ENCODE results near the gene THBS3. TPM values are rescaled to one million over a fixed set of nuclear protein-coding genes. Genes with fewer than 3 reads are reported as not detected.
"Not testable (repeated sequence)": the region's sequence is repeated elsewhere in the genome, so short reads cannot be mapped to it uniquely, and the experiment has no call there.

THBS3 gene
- total RNA-seq, 2 experiments from 2014 or later, result 13.4 to 15.0 TPM

- POLR2A ChIA-PET, result interaction anchor here (0.9 to 3.7 kb wide), 5 partner anchors 11 to 73 kb away, joined by 4 to 20 read pairs (median 9); partner anchors contain the start of genes CLK2, FDPS and SCAMP3
- peaks cover 10% of the 10 kb centered on the region for H3K36me3 Mint-ChIP-seq (ENCODE audit: low read depth)
- CTCF ChIA-PET, result interaction anchor here (0.7 to 8.8 kb wide), 64 partner anchors 9 to 823 kb away, joined by 3 to 190 read pairs (median 5); partner anchors contain the start of genes ASH1L, CLK2, FDPS and HCN3
- peak overlapping the region; percentile 80 for H3K27ac Mint-ChIP-seq
- ATAC-seq (peak; percentile 42), DNase-seq (no peak)
- no peaks in the 10 kb centered on the region for H3K27me3 Mint-ChIP-seq (ENCODE audit: low read depth)
- H3K9me3 Mint-ChIP-seq (ENCODE audit: insufficient read depth), result no peaks in the 10 kb centered on the region
- H3K4me3 Mint-ChIP-seq, result peak overlapping the region; percentile 69
- peaks cover 36% of the 10 kb centered on the region for H3K4me1 Mint-ChIP-seq (ENCODE audit: low read depth)
These were observed 42.5 kb upstream of the THBS3 start for GRCh38 chr1:155250246-155250632.

DNA sequence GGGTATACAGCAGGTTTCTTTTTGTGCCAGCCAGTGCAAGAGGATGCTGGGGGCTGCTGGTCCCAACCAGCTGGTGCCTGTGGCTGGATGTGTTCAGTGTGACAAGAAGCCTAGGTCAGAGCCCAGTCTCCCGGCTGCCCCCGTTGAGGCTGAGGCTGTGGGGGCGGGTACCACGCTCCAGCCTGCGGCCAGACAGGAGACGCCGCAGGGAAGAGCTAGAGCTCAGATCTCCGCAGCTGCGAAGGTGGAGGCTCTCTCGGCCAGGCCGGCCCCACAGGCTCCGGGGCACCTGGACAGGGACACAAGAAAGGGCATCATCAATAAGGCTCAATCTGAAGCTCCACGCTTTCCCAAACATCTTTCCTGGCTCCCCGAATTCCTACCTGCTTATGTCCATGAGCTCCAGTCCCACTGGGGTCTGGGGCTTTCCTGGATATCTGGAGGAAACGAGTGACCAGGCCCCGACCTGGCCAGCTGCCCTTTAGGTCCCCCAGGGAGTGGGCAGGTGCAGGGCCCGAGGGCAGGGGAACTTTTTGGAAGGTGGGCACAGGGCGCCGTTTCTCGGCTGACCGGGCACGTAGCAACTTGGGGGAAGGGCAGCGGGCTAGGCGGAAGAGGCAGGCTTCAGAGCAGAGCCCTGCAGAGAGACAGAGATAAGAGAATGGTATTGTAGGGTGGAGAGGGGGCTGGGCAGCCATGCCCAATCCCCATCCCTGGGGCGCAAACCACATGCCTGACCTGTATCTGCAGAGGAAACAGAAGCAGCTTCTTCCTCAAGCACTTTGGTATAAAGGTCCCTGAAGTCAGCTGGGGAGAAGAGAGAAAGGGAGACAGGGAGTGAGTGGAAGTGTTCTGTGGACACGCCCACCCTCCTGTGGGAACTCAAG lies 40.2 kb upstream of the THBS3 start:
- ATAC-seq (no peak), DNase-seq (no peak)
- H3K9me3 Mint-ChIP-seq (ENCODE audit: insufficient read depth), result no peaks in the 10 kb centered on the region
- no peak overlapping the region for H3K4me3 Mint-ChIP-seq
- peaks cover 2% of the 10 kb centered on the region for H3K27me3 Mint-ChIP-seq (ENCODE audit: low read depth)
- peaks cover 13% of the 10 kb centered on the region for H3K36me3 Mint-ChIP-seq (ENCODE audit: low read depth)
- H3K4me1 Mint-ChIP-seq (ENCODE audit: low read depth), result peaks cover 34% of the 10 kb centered on the region
- CTCF ChIA-PET, result interaction anchor here (0.7 to 8.8 kb wide), 3 partner anchors 70 to 75 kb away, joined by 3 to 190 read pairs (median 4); partner anchors contain the start of genes KRTCAP2 and RUSC1
- POLR2A ChIA-PET, result interaction anchor here (1.0 kb wide), 1 partner anchor 75 kb away, joined by 3 read pairs; no protein-coding TSS in a partner anchor
- H3K27ac Mint-ChIP-seq, result no peak overlapping the region

GRCh38 chr1:155246796-155247195 lies 39.1 kb upstream of the THBS3 start:
- H3K27me3 Mint-ChIP-seq (ENCODE audit: low read depth); H3K9me3 Mint-ChIP-seq (ENCODE audit: insufficient read depth); H3K4me3 Mint-ChIP-seq; ATAC-seq; DNase-seq; H3K27ac Mint-ChIP-seq: not testable (repeated sequence)
- H3K4me1 Mint-ChIP-seq (ENCODE audit: low read depth), result peaks cover 45% of the 10 kb centered on the region
- ChIA-PET CTCF (interaction anchor here (1.3 to 8.8 kb wide), 2 partner anchors 39 to 76 kb away, joined by 3 to 190 read pairs; partner anchors contain the start of genes RUSC1 and THBS3), POLR2A (interaction anchor here (1.0 kb wide), 1 partner anchor 76 kb away, joined by 3 read pairs; no protein-coding TSS in a partner anchor)
- H3K36me3 Mint-ChIP-seq (ENCODE audit: low read depth), result peaks cover 15% of the 10 kb centered on the region

DNA sequence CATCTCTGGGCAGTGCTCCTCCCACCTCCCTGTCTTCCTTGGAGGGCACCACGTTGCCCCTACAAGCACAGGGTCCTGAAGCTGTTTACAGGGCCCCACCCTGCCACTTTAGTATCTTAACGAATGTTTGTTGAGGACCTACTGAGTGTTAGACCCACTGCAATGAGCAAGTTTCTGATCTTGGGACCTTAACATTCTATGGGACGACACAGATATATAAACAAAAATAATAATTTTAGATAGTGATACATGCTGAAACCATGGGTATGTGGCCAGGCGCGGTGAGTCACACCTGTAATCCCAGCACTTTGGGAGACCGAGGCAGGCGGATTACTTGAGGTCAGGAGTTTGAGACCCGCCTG lies 37.4 kb upstream of the THBS3 start:
- Mint-ChIP-seq H3K36me3 (ENCODE audit: low read depth) (peaks cover 21% of the 10 kb centered on the region), H3K4me1 (ENCODE audit: low read depth) (peaks cover 51% of the 10 kb centered on the region), H3K27me3 (ENCODE audit: low read depth) (peaks cover 2% of the 10 kb centered on the region), H3K9me3 (ENCODE audit: insufficient read depth) (no peaks in the 10 kb centered on the region), H3K27ac (peak overlapping the region; percentile 90), H3K4me3 (peak overlapping the region; percentile 69)
- POLR2A ChIA-PET, result interaction anchor here (0.6 to 3.7 kb wide), 12 partner anchors 17 to 308 kb away, joined by 3 to 23 read pairs (median 4); partner anchors contain the start of genes CLK2, FDPS, MTX1 and SCAMP3
- CTCF ChIA-PET, result interaction anchor here (0.7 to 8.8 kb wide), 9 partner anchors 9 to 160 kb away, joined by 3 to 190 read pairs (median 4); partner anchors contain the start of genes CLK2, ENTREP3, KRTCAP2 and RUSC1
- no peak for ATAC-seq
- no peak for DNase-seq

DNA sequence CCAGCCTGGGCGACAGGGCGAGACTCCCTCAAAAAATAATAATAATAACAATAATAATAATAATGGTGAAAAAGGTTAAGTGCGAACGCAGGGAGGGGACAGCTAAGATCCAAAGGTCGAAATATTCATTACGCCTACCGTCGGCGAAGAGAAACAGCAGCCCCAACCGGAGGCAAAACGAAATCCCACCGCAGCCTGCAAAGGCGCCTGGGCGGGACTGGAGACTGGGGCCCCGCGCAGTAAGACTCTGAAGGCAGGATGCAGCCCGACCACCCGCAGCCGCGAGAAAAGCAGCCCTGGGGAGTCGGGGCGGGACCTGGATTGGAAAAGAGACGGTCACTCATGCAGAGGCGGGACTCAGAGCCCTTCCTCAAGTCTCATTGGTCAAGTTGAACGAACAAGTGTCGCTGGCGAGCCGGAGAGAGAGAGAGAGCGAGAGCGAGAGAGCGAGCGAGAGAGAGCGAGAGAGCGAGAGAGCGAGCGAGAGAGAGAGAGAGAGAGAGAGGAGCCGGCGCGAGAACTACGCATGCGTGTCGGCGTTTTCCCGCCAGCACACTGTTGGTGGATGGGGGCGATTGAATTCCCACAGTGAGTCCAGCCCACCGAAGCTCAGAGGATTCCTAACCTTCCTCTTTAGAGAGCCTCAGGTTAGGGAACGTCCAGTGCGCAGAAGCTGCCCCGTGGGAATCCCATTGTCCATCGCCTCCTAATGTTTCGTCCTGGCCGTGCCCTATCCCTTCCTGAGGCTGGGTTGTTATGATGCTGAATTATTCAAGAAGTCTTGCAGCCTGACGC lies 36.9 kb upstream of the THBS3 start:
- H3K27ac Mint-ChIP-seq, result peak overlapping the region; percentile 90
- ATAC-seq (peak; percentile 97), DNase-seq (peak; percentile 100)
- ChIA-PET CTCF (interaction anchor here (0.7 to 8.8 kb wide), 15 partner anchors 10 to 159 kb away, joined by 3 to 190 read pairs (median 4); partner anchors contain the start of genes CLK2, ENTREP3, KRTCAP2 and RUSC1), POLR2A (interaction anchor here (0.6 to 3.7 kb wide), 20 partner anchors 12 to 815 kb away, joined by 3 to 23 read pairs (median 4); partner anchors contain the start of genes CLK2, FDPS, MTX1 and SCAMP3)
- H3K27me3 Mint-ChIP-seq (ENCODE audit: low read depth), result peaks cover 2% of the 10 kb centered on the region
- H3K36me3 Mint-ChIP-seq (ENCODE audit: low read depth), result peaks cover 24% of the 10 kb centered on the region
- H3K4me3 Mint-ChIP-seq, result peak overlapping the region; percentile 69
- H3K4me1 Mint-ChIP-seq (ENCODE audit: low read depth), result peaks cover 52% of the 10 kb centered on the region
- H3K9me3 Mint-ChIP-seq (ENCODE audit: insufficient read depth), result no peaks in the 10 kb centered on the region

- CTCF ChIA-PET, result interaction anchor here (1.6 to 4.2 kb wide), 6 partner anchors 8 to 81 kb away, joined by 5 to 25 read pairs (median 12); partner anchors contain the start of genes KRTCAP2, THBS3 and TRIM46
These were observed 35.2 kb upstream of the THBS3 start for GRCh38 chr1:155242805-155243358.

GRCh38 chr1:155241841-155242264 lies 34.2 kb upstream of the THBS3 start:
- Mint-ChIP-seq H3K4me3 (peak overlapping the region; percentile 87), H3K27ac (peak overlapping the region; percentile 87), H3K9me3 (ENCODE audit: insufficient read depth) (no peaks in the 10 kb centered on the region), H3K36me3 (ENCODE audit: low read depth) (peaks cover 28% of the 10 kb centered on the region), H3K4me1 (ENCODE audit: low read depth) (peaks cover 52% of the 10 kb centered on the region), H3K27me3 (ENCODE audit: low read depth) (peaks cover 2% of the 10 kb centered on the region)
- POLR2A ChIA-PET, result interaction anchor here (0.6 to 4.0 kb wide), 4 partner anchors 14 to 225 kb away, joined by 3 to 22 read pairs (median 4); partner anchors contain the start of gene KRTCAP2
- CTCF ChIA-PET, result interaction anchor here (0.8 to 4.2 kb wide), 6 partner anchors 9 to 81 kb away, joined by 3 to 25 read pairs (median 9); partner anchors contain the start of gene THBS3
- ATAC-seq (no peak), DNase-seq (no peak)

More at GRCh38 chr1:155242805-155243358, 35.2 kb upstream of the THBS3 start:
- POLR2A ChIA-PET, result interaction anchor here (2.7 to 4.0 kb wide), 3 partner anchors 15 to 35 kb away, joined by 21 to 23 read pairs (median 22); partner anchors contain the start of genes MTX1 and THBS3
- Mint-ChIP-seq H3K9me3 (ENCODE audit: insufficient read depth) (no peaks in the 10 kb centered on the region), H3K4me3 (peak overlapping the region; percentile 69), H3K27ac (peak overlapping the region; percentile 90), H3K27me3 (ENCODE audit: low read depth) (peaks cover 2% of the 10 kb centered on the region), H3K36me3 (ENCODE audit: low read depth) (peaks cover 30% of the 10 kb centered on the region), H3K4me1 (ENCODE audit: low read depth) (peaks cover 52% of the 10 kb centered on the region)
- ATAC-seq (no peak), DNase-seq (no peak)

DNA sequence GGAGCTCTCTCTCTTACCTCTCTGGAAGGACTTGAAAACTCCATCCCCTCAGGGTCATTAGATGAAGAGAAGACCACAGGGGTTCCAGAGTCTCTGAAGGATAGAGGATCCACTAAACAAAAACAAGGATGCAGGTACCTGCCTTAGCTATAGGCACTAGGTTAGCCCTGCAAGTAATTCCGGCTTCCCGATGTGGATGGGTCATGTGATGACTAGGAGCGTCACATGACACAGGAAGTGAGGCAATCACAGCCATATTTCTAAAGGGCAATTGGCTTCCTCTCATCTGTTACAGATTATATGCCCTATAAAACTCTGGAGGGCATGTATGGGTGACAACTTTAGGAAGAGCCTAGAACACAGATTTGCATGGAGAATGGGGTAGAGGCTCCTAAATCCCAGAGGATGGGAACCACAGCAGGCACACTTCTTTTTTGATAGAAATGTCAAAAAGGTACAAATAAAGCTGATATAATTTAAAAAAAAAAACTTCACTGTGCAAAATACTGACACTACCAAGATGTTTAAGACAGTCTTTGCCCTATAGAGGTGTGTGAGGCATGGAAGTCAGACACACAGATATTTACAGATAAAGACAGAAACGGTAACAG lies 33.5 kb upstream of the THBS3 start:
- ChIA-PET CTCF (interaction anchor here (0.8 to 4.2 kb wide), 7 partner anchors 10 to 82 kb away, joined by 3 to 25 read pairs (median 7); partner anchors contain the start of genes KRTCAP2 and THBS3), POLR2A (interaction anchor here (0.6 to 4.0 kb wide), 5 partner anchors 13 to 226 kb away, joined by 3 to 22 read pairs (median 4); partner anchors contain the start of genes KRTCAP2, MTX1 and THBS3)
- Mint-ChIP-seq H3K27ac (peak overlapping the region; percentile 87), H3K36me3 (ENCODE audit: low read depth) (peaks cover 28% of the 10 kb centered on the region), H3K4me3 (peak overlapping the region; percentile 87), H3K9me3 (ENCODE audit: insufficient read depth) (no peaks in the 10 kb centered on the region), H3K4me1 (ENCODE audit: low read depth) (peaks cover 53% of the 10 kb centered on the region), H3K27me3 (ENCODE audit: low read depth) (peaks cover 2% of the 10 kb centered on the region)
- peak; percentile 26 for ATAC-seq
- DNase-seq, result peak; percentile 84

DNA sequence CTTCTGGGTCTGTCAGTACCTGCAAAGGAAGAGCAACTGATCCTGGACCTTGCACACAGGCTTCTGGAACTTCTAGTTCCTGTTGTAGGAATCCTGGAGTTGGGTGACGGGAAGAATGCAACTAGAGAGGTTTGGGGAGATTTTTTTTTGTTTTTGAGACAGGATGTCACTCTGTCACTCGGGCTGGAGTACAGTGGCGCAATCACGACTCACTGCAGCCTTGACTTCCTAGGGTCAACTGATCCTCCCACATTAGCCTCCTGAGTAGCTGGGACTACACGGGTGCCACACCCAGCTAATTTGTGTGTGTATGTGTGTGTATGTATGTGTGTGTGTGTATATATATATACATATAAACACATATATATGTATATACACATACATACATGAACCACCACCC lies 28.8 kb upstream of the THBS3 start:
- ChIA-PET POLR2A (no interaction called here), CTCF (no interaction called here)
- no peaks in the 10 kb centered on the region for H3K9me3 Mint-ChIP-seq (ENCODE audit: insufficient read depth)
- H3K4me1 Mint-ChIP-seq (ENCODE audit: low read depth), result peaks cover 26% of the 10 kb centered on the region
- DNase-seq, result no peak
- no peak overlapping the region for H3K4me3 Mint-ChIP-seq
- peaks cover 28% of the 10 kb centered on the region for H3K36me3 Mint-ChIP-seq (ENCODE audit: low read depth)
- no peak overlapping the region for H3K27ac Mint-ChIP-seq
- ATAC-seq, result no peak
- no peaks in the 10 kb centered on the region for H3K27me3 Mint-ChIP-seq (ENCODE audit: low read depth)

DNA sequence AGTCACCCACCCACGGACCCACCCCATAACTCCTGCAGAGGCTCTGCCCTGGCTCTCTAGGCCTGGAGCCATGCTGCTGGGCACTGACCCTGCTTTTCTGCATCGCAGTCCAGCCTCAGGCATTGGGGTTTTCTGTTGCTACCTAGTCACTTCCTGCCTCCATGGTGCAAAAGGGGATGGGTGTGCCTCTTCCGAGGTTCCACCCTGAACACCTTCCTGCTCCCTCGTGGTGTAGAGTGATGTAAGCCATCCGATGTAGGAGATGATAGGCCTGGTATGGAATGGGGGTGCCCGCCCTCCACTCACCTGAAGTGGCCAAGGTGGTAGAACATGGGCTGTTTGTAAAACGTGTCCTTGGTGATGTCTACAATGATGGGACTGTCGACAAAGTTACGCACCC lies 27.7 kb upstream of the THBS3 start:
- H3K4me3 Mint-ChIP-seq; POLR2A ChIA-PET; H3K9me3 Mint-ChIP-seq (ENCODE audit: insufficient read depth); H3K27me3 Mint-ChIP-seq (ENCODE audit: low read depth); ATAC-seq; DNase-seq; CTCF ChIA-PET: not testable (repeated sequence)
- peak overlapping the region; percentile 65 for H3K27ac Mint-ChIP-seq
- peaks cover 15% of the 10 kb centered on the region for H3K4me1 Mint-ChIP-seq (ENCODE audit: low read depth)
- H3K36me3 Mint-ChIP-seq (ENCODE audit: low read depth), result peaks cover 24% of the 10 kb centered on the region
